Astrocyte (in vitro differentiated cells and primary cell): ENCODE data around the gene ETHE1.

Experiments
- EZH2 ChIP-seq: IDR thresholded peaks from 2 replicates; pipeline ENCODE4 v1.6.1; 2012; ENCODE audit warnings: mild to moderate bottlenecking, low read length, inconsistent platforms; ENCODE audit not compliant: insufficient read depth
- TF ChIP-seq, protein P1 (sequence below): IDR thresholded peaks from 2 replicates; pipeline ENCODE4 v1.5.1; 2011; ENCODE audit warnings: low read depth, mild to moderate bottlenecking, inconsistent platforms, low read length, moderate library complexity; ENCODE audit not compliant: insufficient read depth

DNA sequence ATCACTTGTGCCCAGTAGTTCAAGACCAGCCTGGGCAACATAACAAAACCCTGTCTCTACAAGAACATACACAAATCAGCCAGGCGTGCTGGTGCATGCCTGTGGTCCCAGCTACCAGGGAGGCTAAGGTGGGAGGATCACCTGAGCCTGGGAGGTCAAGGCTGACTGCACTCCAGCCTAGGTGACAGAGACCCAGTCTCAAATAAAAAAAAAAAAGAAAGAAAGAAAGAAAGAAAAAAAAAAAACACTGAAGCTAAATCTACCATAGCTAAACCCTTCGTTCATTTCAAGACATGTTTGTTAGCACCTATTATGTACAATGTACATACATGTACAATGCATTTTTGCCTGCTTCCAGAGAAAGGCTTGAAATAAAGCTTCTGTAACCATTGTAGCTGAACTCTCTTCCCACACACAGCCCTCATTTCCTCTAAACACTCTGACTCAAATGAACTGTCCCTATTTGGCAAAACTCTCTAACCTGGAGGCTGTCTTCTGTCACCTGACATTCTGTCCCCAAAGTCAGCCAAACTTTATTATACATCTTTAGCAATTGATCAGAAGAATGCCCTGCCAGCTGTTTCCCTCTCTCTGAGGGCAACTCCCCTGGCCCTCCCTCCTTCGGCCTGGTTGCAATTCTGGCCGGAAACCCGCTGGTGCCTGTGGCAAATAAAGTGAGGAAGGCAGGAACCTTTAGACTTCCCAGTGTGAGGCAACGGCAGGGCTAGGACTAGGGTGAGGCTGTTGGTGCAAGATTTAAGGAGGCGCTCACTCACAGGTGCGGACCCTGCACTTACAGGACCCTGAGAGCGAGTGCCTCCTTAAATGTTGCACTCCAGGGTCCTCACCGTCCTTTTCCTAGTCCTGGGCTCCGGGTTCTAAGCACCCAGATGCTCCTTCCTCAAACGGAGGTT lies 1.8 kb downstream of the ETHE1 start:
- TF ChIP-seq, protein P1, sequence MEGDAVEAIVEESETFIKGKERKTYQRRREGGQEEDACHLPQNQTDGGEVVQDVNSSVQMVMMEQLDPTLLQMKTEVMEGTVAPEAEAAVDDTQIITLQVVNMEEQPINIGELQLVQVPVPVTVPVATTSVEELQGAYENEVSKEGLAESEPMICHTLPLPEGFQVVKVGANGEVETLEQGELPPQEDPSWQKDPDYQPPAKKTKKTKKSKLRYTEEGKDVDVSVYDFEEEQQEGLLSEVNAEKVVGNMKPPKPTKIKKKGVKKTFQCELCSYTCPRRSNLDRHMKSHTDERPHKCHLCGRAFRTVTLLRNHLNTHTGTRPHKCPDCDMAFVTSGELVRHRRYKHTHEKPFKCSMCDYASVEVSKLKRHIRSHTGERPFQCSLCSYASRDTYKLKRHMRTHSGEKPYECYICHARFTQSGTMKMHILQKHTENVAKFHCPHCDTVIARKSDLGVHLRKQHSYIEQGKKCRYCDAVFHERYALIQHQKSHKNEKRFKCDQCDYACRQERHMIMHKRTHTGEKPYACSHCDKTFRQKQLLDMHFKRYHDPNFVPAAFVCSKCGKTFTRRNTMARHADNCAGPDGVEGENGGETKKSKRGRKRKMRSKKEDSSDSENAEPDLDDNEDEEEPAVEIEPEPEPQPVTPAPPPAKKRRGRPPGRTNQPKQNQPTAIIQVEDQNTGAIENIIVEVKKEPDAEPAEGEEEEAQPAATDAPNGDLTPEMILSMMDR, result no peak
- no peak for TF ChIP-seq EZH2
